ENCODE results near the gene SERINC4.
"Not testable (repeated sequence)": the region's sequence is repeated elsewhere in the genome, so short reads cannot be mapped to it uniquely, and the experiment has no call there.

The SERINC4 gene

DNA sequence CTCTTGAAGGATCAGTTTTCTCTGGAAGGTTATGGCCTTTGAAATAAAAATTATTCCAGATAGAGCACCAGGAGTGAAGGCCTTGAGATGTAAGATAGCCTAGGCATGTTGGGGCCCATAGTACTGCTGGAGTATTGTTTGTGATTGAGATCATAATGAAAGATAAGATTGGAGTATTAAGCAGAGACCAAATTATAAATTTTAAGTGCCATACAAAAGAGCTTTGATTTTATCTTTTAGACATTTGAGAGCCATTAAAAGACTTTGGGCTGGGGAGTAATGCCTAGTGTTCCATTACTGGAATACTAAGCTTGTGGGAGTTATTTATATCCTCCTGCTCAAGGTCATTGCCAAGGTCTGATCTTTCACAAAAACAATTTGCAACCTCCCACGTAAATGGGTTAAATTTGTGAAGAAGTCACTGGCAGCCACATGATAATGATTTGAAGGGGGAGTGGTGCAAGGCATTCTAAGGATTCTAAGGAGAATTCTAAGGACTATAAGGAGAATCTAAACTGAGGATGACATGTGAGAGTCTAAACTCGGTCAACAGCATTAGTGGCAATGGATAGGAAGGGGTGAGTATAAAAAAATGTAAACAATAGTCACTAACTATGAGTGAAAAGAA lies 36.1 kb downstream of the SERINC4 start:
- DNase-seq = no peak
- intact Hi-C loops (cut with DNase I) = no loop called here

- DNase-seq = no peak
- intact Hi-C loops (cut with DNase I) = no loop called here
Measured at GRCh38 chr15:43762824-43763223, 37.2 kb downstream of the SERINC4 start.

DNA sequence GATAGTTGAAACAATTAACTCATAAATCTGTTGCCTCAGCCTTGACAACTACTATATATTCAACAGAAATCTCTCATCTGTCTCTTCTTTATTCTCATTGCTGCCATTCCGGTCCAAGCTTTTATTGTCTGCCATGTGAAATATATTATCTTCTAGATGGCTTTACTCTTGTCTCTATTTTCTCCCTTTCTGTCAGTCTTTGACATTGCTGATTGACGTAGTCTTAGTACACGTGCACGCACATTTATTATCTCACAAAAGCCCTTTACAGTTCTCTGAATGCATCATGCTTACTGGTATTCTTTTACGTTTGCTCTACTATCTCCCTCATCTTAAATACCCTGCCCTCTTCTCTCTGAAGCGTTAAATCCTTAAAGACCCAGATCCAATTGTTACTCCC lies 48.1 kb downstream of the SERINC4 start:
- no peak for DNase-seq
- intact Hi-C loops (cut with DNase I) = no loop called here

- intact Hi-C loops (cut with DNase I) = loop anchor here (5.0 kb wide), 1 partner anchor 42 kb away; the partner anchor contains the start of gene SERF2
- peak in 1 of 10 donors; percentile 36 for DNase-seq
Measured at GRCh38 chr15:43749690-43750345, 50.2 kb downstream of the SERINC4 start.

- DNase-seq = no peak
- intact Hi-C loops (cut with DNase I) = loop anchor here (5.0 kb wide), 1 partner anchor 44 kb away; the partner anchor contains the start of gene SERF2
Measured at GRCh38 chr15:43748376-43748775, 51.6 kb downstream of the SERINC4 start.

DNA sequence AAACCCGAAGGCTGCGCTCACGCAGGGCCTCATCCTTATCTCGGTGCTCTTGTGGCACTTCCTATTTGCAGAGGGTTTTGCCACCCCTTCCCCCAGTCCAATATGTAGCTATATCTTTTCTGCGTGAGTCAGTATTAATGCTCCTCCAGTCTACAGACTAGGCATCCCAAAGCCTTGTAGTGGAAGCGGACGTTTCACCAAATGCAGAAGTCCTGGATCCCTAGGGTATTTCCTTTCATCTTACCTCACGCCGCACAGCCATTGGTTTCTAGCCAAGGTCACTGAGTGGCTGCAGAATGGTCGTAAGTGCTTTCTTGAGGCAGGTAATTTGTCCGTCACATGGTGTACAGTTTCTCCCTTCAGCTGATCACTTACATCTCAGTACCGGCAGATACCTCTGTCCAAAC lies 53.1 kb downstream of the SERINC4 start:
- DNase-seq = not testable (repeated sequence)
- intact Hi-C loops (cut with DNase I) = loop anchor here (5.0 kb wide), 1 partner anchor 45 kb away; the partner anchor contains the start of gene SERF2

- intact Hi-C loops (cut with DNase I) = loop anchor here (5.0 kb wide), 1 partner anchor 46 kb away; the partner anchor contains the start of gene SERF2
Measured at GRCh38 chr15:43746245-43746902, 53.6 kb downstream of the SERINC4 start, which contains the start of gene PDIA3. Gene PDIA3 (plus strand): TSS chr15:43746438. CDS start chr15:43746540, 102 bp downstream.

More at GRCh38 chr15:43746245-43746902, 53.6 kb downstream of the SERINC4 start, which contains the start of gene PDIA3:
- peak; percentile 92 to 99 (median 94) for DNase-seq
